Measurements from ENCODE around the gene NELFB.

NELFB gene

DNA sequence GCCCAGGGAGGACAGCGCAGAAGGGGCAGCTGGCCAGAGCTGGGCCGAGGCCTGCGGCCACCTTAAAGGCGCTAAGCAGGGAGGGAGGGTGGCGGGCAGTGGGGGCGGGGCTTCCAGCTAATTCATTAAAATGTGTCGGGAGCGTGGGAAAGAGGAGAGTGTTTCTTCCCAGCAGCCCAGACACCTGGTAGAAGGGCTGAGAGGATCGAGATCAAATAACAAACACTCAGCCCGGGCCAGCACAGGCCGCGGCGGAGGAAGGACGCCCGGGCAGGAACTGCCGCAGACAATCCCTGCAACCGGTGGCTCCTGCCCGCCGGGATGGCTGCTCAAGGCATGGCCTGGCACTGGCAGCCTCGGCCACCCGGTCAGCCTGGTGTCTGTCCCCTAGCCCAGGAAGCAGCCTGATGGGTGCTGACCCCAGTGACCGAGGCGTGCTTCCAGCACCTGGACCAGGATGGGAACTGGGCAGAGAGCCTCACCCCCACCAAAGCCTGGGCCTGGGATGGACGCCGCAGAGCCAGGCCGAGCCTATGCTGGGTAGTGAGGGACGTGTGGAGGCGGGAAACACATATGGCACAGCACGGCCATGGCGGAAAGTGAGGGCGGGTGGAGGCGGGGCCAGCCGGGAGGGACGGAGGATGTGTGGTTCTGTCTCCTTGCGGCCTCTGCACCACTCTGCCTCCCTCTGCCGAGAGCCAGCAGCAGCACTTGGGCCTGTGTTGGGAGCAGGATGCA, 50.1 kb downstream of the NELFB start:
- H3K4me3 ChIP-seq (replicated peaks; ENCODE audit: low read depth, low read length) = no peak overlapping the region
- DNase-seq (ENCODE audit: extremely low read depth, insufficient read length) = peak; percentile 76

DNA sequence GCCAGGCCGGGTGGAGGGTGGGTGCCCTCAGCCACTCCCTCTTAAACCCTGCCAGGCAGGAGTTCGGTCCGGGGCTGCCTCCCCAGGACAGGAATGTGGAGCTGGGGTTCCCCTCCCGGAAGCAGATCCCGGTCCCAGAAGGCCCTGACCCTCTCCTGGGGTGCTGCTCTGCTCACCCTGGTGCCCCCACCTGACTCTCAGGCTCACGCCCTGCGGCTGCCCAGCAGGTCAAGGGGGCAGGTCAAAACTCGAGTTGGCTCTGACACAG, 50.6 kb downstream of the NELFB start:
- Histone ChIP-seq H3K27me3 (replicated peaks; ENCODE audit: control insufficient read depth, insufficient read depth, low read length) (no peaks in the 10 kb centered on the region; the same call in 1 of the 2 replicates), H3K4me3 (replicated peaks; ENCODE audit: low read depth, low read length) (no peak overlapping the region), H3K36me3 (ENCODE audit: control insufficient read depth, insufficient read depth, low read length) (no peaks in the 10 kb centered on the region)
- no peak for DNase-seq (ENCODE audit: extremely low read depth, insufficient read length)
- TF ChIP-seq, protein P1, sequence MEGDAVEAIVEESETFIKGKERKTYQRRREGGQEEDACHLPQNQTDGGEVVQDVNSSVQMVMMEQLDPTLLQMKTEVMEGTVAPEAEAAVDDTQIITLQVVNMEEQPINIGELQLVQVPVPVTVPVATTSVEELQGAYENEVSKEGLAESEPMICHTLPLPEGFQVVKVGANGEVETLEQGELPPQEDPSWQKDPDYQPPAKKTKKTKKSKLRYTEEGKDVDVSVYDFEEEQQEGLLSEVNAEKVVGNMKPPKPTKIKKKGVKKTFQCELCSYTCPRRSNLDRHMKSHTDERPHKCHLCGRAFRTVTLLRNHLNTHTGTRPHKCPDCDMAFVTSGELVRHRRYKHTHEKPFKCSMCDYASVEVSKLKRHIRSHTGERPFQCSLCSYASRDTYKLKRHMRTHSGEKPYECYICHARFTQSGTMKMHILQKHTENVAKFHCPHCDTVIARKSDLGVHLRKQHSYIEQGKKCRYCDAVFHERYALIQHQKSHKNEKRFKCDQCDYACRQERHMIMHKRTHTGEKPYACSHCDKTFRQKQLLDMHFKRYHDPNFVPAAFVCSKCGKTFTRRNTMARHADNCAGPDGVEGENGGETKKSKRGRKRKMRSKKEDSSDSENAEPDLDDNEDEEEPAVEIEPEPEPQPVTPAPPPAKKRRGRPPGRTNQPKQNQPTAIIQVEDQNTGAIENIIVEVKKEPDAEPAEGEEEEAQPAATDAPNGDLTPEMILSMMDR (IDR thresholded peaks at IDR 0.05; ENCODE audit: insufficient read depth, low read length, poor library complexity, severe bottlenecking) = no peak

More for the DNA sequence above, 50.1 kb downstream of the NELFB start:
- no peaks in the 10 kb centered on the region for H3K36me3 ChIP-seq (ENCODE audit: control insufficient read depth, insufficient read depth, low read length)
- TF ChIP-seq, protein P1 (IDR thresholded peaks at IDR 0.05; ENCODE audit: insufficient read depth, low read length, poor library complexity, severe bottlenecking) = no peak
- H3K27me3 ChIP-seq (replicated peaks; ENCODE audit: control insufficient read depth, insufficient read depth, low read length) = no peaks in the 10 kb centered on the region; the same call in 1 of the 2 replicates

DNA sequence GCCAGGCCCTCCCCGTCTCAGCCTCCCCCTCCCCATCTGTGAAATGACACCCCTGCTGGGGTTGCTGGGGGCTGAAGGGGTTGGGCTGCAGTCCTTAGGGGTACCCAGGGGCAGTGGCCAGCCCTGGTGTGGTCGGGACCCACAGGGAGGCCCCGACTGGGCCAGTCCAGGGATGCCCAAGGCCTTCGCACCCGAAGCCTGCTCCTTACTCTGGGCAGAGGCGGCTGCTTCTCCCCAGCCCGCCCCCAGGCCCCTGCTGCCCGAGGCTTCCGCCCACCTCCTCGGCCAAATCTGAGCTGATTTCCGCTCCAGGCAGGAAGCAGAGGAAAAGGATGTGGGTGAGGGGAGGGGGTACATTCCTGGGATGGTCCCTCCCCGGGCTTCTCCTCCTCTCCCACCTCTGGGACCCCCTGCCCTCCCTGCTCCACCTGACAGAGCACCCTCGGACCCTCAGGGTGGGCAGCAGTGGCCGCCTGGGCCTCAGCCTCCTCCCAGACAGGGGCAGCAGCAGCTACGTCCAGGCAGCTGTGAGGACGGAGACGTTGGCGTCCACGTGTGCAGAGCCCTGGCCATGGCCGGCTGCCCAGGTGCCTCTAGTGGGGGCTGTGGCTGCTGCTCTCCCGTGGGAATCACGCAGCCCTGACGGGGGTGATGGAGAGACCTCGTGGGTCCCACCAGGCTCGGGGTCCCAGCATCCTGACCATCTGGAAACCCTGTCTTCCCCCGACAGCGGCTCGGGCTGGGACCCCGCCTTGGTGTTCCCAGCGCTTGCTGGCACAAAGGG, 51.1 kb downstream of the NELFB start:
- Histone ChIP-seq H3K27me3 (replicated peaks; ENCODE audit: control insufficient read depth, insufficient read depth, low read length) (no peaks in the 10 kb centered on the region; the same call in 1 of the 2 replicates), H3K4me3 (replicated peaks; ENCODE audit: low read depth, low read length) (no peak overlapping the region), H3K36me3 (ENCODE audit: control insufficient read depth, insufficient read depth, low read length) (no peaks in the 10 kb centered on the region)
- no peak for DNase-seq (ENCODE audit: extremely low read depth, insufficient read length)
- TF ChIP-seq, protein P1 (IDR thresholded peaks at IDR 0.05; ENCODE audit: insufficient read depth, low read length, poor library complexity, severe bottlenecking) = no peak

DNA sequence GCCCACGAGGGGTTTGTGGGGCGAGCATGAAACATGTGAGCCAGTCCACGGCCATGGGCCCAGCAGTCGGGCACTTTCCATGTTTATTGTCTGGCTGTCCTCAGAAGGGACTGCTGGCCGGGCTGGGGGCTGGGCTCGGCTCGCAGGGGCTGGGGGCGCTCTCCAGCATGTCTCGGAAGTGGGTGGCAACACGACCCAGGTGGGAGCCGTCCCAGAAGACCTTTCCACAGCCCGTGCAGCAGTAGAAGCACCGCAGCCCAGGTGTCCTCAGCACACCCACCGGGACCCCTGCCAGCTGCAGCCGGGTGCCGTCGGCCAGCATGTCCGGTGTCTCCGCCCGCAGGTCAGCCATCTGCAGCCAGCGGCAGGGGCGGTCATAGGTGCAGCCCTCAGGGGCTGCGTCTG, 51.7 kb downstream of the NELFB start:
- DNase-seq (ENCODE audit: extremely low read depth, insufficient read length) = peak; percentile 13
- Histone ChIP-seq H3K27me3 (replicated peaks; ENCODE audit: control insufficient read depth, insufficient read depth, low read length) (no peaks in the 10 kb centered on the region; the same call in 1 of the 2 replicates), H3K4me3 (replicated peaks; ENCODE audit: low read depth, low read length) (no peak overlapping the region), H3K36me3 (ENCODE audit: control insufficient read depth, insufficient read depth, low read length) (no peaks in the 10 kb centered on the region)
- TF ChIP-seq, protein P1 (IDR thresholded peaks at IDR 0.05; ENCODE audit: insufficient read depth, low read length, poor library complexity, severe bottlenecking) = no peak

DNA sequence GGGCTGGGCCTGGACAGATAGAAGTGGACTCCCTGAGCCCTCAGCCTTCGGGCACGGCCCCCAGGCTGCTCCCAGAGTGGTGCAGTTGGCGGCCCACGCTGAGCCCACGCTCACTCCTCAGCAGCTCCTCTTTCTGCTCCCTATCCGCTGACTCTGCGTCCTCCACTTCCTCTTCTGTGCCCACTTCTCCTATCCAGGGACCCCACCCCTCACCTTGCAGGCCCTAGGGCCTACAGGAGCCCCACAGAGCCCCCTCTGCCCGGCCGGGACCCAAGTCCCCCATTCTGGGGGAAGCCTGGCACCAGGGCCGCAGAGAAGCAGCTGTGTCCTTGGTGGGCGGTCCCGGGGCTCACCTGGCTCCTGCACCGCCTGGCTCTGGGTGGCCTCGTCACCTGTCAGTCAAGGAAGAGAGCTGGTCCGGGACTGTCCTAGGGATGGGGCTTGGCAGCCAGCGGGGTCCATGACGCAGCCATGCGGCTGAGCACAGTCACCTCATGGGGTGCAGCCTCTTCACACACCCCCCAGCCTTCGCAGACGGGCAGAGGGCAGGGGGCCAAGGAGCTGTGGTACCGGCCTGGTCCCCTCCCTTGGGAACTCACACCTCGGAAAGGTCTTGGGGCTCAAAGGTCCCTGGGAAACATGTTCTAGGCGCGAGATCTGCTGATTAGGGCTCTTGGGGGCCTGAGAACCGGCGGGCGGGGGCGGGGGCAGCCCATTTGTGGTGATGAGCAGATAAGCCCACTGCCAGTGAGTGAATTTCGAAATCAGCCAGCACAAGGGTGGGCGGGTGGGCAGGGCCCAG, 52.3 kb downstream of the NELFB start:
- Histone ChIP-seq H3K27me3 (replicated peaks; ENCODE audit: control insufficient read depth, insufficient read depth, low read length) (no peaks in the 10 kb centered on the region; the same call in 1 of the 2 replicates), H3K36me3 (ENCODE audit: control insufficient read depth, insufficient read depth, low read length) (no peaks in the 10 kb centered on the region), H3K4me3 (replicated peaks; ENCODE audit: low read depth, low read length) (no peak overlapping the region; the same call in 1 of the 2 replicates)
- DNase-seq (ENCODE audit: extremely low read depth, insufficient read length) = peak; percentile 23
- TF ChIP-seq, protein P1 (IDR thresholded peaks at IDR 0.05; ENCODE audit: insufficient read depth, low read length, poor library complexity, severe bottlenecking) = no peak
